Natural killer cell (primary cell): Measurements from ENCODE around the gene ATP1A3. TPM values are rescaled to one million over a fixed set of nuclear protein-coding genes. Genes with fewer than 3 reads are reported as not detected.

ENCODE experiments used
- ATAC-seq, 3 donors: fragments of 150-1000 bp in 2 of 3; fragments of 200-7000 bp in 1 of 3; cut with Tn5 transposase; 1 replicate in 1 of 3; 2 replicates in 2 of 3; pipeline ENCODE4 v1.10.0; 2021; ENCODE audit warnings: mild to moderate bottlenecking in 2 of 3, moderate library complexity in 2 of 3
- DNase-seq, 2 donors: peaks; one replicate each; pipeline versions ENCODE4 v3.0.0 to v3.0.0-alpha.2; 2013 to 2021; ENCODE audit warnings: mixed read lengths in 1 of 2
- H3K27ac ChIP-seq: one replicate; pipeline ENCODE4 v1.5.1; 2013; ENCODE audit warnings: mild to moderate bottlenecking, low read length
- H3K27me3 ChIP-seq: one replicate; pipeline ENCODE4 v1.6.1; 2013; ENCODE audit warnings: low read length; ENCODE audit not compliant: control insufficient read depth, insufficient read depth
- H3K36me3 ChIP-seq: one replicate; pipeline ENCODE4 v1.6.1; 2013; ENCODE audit warnings: low read length; ENCODE audit not compliant: control insufficient read depth, insufficient read depth
- H3K4me1 ChIP-seq: one replicate; pipeline ENCODE4 v1.6.1; 2013; ENCODE audit warnings: low read length; ENCODE audit not compliant: control insufficient read depth, insufficient read depth
- H3K4me3 ChIP-seq: one replicate; pipeline ENCODE4 v1.5.1; 2013; ENCODE audit warnings: low read length
- H3K9me3 ChIP-seq: one replicate; pipeline ENCODE4 v1.6.1; 2013; ENCODE audit warnings: low read length; ENCODE audit not compliant: control insufficient read depth, insufficient read depth
- H3K27ac Mint-ChIP-seq, 2 donors: one replicate each; pipeline ENCODE4 v1.8.0; 2022; ENCODE audit warnings: mild to moderate bottlenecking in 2 of 2, mixed read lengths in 2 of 2, moderate library complexity in 1 of 2
- H3K27me3 Mint-ChIP-seq, 2 donors: one replicate each; pipeline ENCODE4 v1.8.0; 2022; ENCODE audit warnings: low read depth in 2 of 2, mixed read lengths in 2 of 2
- H3K36me3 Mint-ChIP-seq: one replicate; pipeline ENCODE4 v1.8.0; 2022; ENCODE audit warnings: mixed read lengths
- H3K4me1 Mint-ChIP-seq, 2 donors: one replicate each; pipeline ENCODE4 v1.8.0; 2022; ENCODE audit warnings: mixed read lengths in 2 of 2
- H3K4me3 Mint-ChIP-seq: one replicate; pipeline ENCODE4 v1.8.0; 2022; ENCODE audit warnings: mild to moderate bottlenecking, moderate library complexity, mixed read lengths
- H3K9me3 Mint-ChIP-seq, 2 donors: one replicate each; pipeline ENCODE4 v1.8.0; 2022; ENCODE audit warnings: mixed read lengths in 2 of 2
- CTCF ChIP-seq: fragments of 200-600 bp; IDR thresholded peaks from one replicate; pipeline ENCODE4 v1.8.0; 2022; ENCODE audit warnings: antibody characterized with exemption
- WGBS: methylation state at CpG from one replicate; pipeline ENCODE4 v1.1.7; 2013; ENCODE audit warnings: missing lambda C conversion rate; ENCODE audit not compliant: insufficient coverage; 5-methylcytosine and 5-hydroxymethylcytosine counted together
- intact Hi-C: fragments of 100-400 bp; cut with micrococcal nuclease; formaldehyde crosslinking; loops from one replicate; pipeline ENCODE4 v1.14.2; 2022
- total RNA-seq, 4 donors: library from RNA; stranded (reverse); fragments of 120-200 nt in 1 of 4; gene quantifications; one replicate each; pipeline versions ENCODE4 v1.2.3 to v1.2.4, GENCODE V29; 2013 to 2022

Gene ATP1A3
- total RNA-seq, 3 donors from 2014 or later (not counting 1 experiment from before 2014, with no cell fraction given), result 13.5 to 18.2 (median 14.0) TPM

GRCh38 chr19:41977916-41978315 lies 16.1 kb downstream of the ATP1A3 start:
- no peak for TF ChIP-seq CTCF
- no peaks in the 10 kb centered on the region for H3K36me3 Mint-ChIP-seq
- H3K27me3 ChIP-seq, result no peaks in the 10 kb centered on the region
- ATAC-seq, result no peak
- no peaks in the 10 kb centered on the region for H3K9me3 ChIP-seq
- H3K9me3 Mint-ChIP-seq, result no peaks in the 10 kb centered on the region
- H3K4me3 ChIP-seq, result no peak overlapping the region
- 96% methylated on average over 22 of the region's 22 CpGs for WGBS
- no peaks in the 10 kb centered on the region for H3K27me3 Mint-ChIP-seq
- no peak overlapping the region for H3K27ac Mint-ChIP-seq
- no peak for DNase-seq
- H3K27ac ChIP-seq, result no peak overlapping the region
- H3K4me1 Mint-ChIP-seq, result no peaks in the 10 kb centered on the region
- no peak overlapping the region for H3K4me3 Mint-ChIP-seq
- intact Hi-C loops, result no loop called here
- no peaks in the 10 kb centered on the region for H3K4me1 ChIP-seq
- no peaks in the 10 kb centered on the region for H3K36me3 ChIP-seq

DNA sequence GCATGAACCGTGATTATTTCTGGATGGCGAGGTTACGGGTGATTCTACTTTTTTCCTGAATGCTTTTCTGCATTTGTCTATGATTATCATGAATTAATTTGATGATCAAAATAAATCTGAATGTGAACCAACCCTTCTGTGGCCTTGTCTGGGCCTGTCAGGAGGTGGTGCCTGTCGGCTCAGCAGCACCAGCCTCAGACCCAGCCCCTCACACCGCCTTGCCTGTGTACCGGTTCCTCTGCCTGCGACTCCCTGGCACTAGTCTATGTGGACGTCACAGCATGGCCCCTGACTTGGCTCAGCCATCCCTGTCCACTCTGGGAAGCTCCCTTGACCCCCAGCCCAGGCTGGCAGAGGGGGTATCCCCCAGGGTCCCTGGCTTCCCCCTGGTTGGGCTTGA lies 19.4 kb downstream of the ATP1A3 start:
- Mint-ChIP-seq H3K27ac (no peak overlapping the region), H3K9me3 (no peaks in the 10 kb centered on the region), H3K27me3 (no peaks in the 10 kb centered on the region), H3K4me1 (no peaks in the 10 kb centered on the region), H3K36me3 (no peaks in the 10 kb centered on the region), H3K4me3 (no peak overlapping the region)
- DNase-seq, result no peak
- Histone ChIP-seq H3K36me3 (no peaks in the 10 kb centered on the region), H3K27me3 (no peaks in the 10 kb centered on the region), H3K4me3 (no peak overlapping the region), H3K27ac (no peak overlapping the region), H3K4me1 (no peaks in the 10 kb centered on the region), H3K9me3 (no peaks in the 10 kb centered on the region)
- intact Hi-C loops, result no loop called here
- no peak for TF ChIP-seq CTCF
- ATAC-seq, result no peak
- 93% methylated on average over 8 of the region's 8 CpGs for WGBS

- DNase-seq, result no peak
- Mint-ChIP-seq H3K4me1 (peaks cover 0 to 6% of the 10 kb centered on the region in 2 donors), H3K4me3 (no peak overlapping the region), H3K36me3 (no peaks in the 10 kb centered on the region), H3K9me3 (no peaks in the 10 kb centered on the region), H3K27me3 (peaks cover 0 to 4% of the 10 kb centered on the region in 2 donors), H3K27ac (no peak overlapping the region)
- Histone ChIP-seq H3K27me3 (no peaks in the 10 kb centered on the region), H3K27ac (no peak overlapping the region), H3K4me3 (no peak overlapping the region), H3K36me3 (no peaks in the 10 kb centered on the region), H3K4me1 (peaks cover 5% of the 10 kb centered on the region), H3K9me3 (no peaks in the 10 kb centered on the region)
- no peak for ATAC-seq
- TF ChIP-seq CTCF, result no peak
- WGBS, result 94% methylated on average over 11 of the region's 11 CpGs
- intact Hi-C loops, result no loop called here
These were observed 22.7 kb downstream of the ATP1A3 start for GRCh38 chr19:41971363-41971762.

DNA sequence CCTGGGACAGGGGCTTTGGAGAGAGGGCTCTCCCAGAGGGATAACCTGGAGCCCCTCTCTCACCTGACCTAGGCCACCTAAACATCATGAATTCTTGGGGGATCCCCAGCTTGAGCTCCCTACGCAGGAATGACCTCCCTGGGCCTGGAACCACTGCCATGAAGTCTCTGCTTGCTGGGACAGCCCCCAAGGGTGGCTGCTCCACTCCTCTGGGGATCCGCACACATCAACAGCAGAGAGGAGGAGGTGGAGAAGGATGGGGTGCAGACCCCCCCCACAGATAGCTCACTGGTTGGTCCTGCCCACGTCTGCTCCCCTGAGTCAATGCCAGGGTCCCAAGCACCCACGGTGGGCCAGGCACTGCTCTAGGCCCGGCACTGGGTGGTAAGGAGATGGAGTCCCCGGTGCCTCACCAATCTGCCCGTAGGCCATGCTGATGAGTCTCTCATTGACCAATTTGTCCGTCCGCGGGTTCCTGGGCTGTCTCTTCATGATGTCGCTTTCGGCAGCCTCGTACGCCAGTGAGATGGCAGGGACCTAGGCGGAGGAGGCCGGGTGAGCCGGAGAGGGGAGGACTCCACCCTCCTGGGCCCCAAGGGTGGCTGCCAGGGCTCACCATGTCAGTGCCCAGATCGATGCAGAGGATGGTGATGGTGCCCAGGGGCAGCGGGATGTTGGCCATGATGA lies 24.1 kb downstream of the ATP1A3 start:
- no peak for TF ChIP-seq CTCF
- H3K27ac Mint-ChIP-seq, result no peak overlapping the region
- peaks cover 0 to 4% of the 10 kb centered on the region in 2 donors for H3K27me3 Mint-ChIP-seq
- no peak overlapping the region for H3K4me3 Mint-ChIP-seq
- Histone ChIP-seq H3K9me3 (no peaks in the 10 kb centered on the region), H3K27me3 (no peaks in the 10 kb centered on the region), H3K4me3 (no peak overlapping the region), H3K4me1 (peaks cover 5% of the 10 kb centered on the region), H3K36me3 (no peaks in the 10 kb centered on the region), H3K27ac (no peak overlapping the region)
- H3K9me3 Mint-ChIP-seq, result no peaks in the 10 kb centered on the region
- H3K4me1 Mint-ChIP-seq, result peaks cover 0 to 6% of the 10 kb centered on the region in 2 donors
- DNase-seq (no peak), ATAC-seq (no peak)
- H3K36me3 Mint-ChIP-seq, result no peaks in the 10 kb centered on the region
- intact Hi-C loops, result no loop called here
- WGBS, result 96% methylated on average over 19 of the region's 19 CpGs
